Measurements from ENCODE around the gene NSD2.

- no peak for TF ChIP-seq ELF4 (IDR thresholded peaks at IDR 0.05)
- no peak for TF ChIP-seq HDGF (IDR thresholded peaks at IDR 0.05; ENCODE audit: borderline replicate concordance)
- TF ChIP-seq PKNOX1 (IDR thresholded peaks at IDR 0.05), result no peak
- no peak for TF ChIP-seq FOXA1 (IDR thresholded peaks at IDR 0.05)
- TF ChIP-seq SP1 (IDR thresholded peaks at IDR 0.05), result no peak
- no peak for TF ChIP-seq L3MBTL2 (conservative IDR thresholded peaks at IDR 0.05)
- no peak for TF ChIP-seq ZNF384 (IDR thresholded peaks at IDR 0.05)
- TF ChIP-seq LEF1 (IDR thresholded peaks at IDR 0.05; ENCODE audit: borderline replicate concordance), result no peak
- TF ChIP-seq TARDBP (IDR thresholded peaks at IDR 0.05), result no peak
- no peak for TF ChIP-seq NFRKB (IDR thresholded peaks at IDR 0.05)
Measured at GRCh38 chr4:1960170-1960825, 89.1 kb downstream of the NSD2 start.
